HepG2 (cell line): Measurements from ENCODE around the gene PTPRB. TPM values are rescaled to one million over a fixed set of nuclear protein-coding genes. Genes with fewer than 3 reads are reported as not detected.

ENCODE experiments used
- ATAC-seq: fragments of 200-7000 bp; cut with Tn5 transposase; 3 replicates; pipeline ENCODE4 v1.9.1; 2020; ENCODE audit warnings: mild to moderate bottlenecking, moderate library complexity
- BruUV-seq: library from RNA; stranded (reverse); fragments of 400-500 nt; replicated peaks from 2 replicates; lab custom pipeline; 2021; lab: Mats Ljungman, UMichigan
- CTCF ChIA-PET: fragments of 300-600 bp; formaldehyde crosslinking; extraction: SDS; loops from one replicate; lab custom pipeline; 2021; ENCODE audit warnings: low total read pairs, inconsistent platforms, low intra/inter-chr PET ratio; lab: Yijun Ruan, JAX
- POLR2A ChIA-PET: fragments of 350-600 bp; sonication (Branson Sonifier 250); formaldehyde crosslinking; loops from one replicate; lab custom pipeline; 2020; ENCODE audit warnings: antibody characterized with exemption, inconsistent platforms; lab: Yijun Ruan, JAX
- DNase-seq: peaks from one replicate; pipeline ENCODE4 v3.0.0-alpha.2; 2015; ENCODE audit warnings: low spot score
- FAIRE-seq: peaks from 3 replicates; lab custom pipeline; 2011; peaks lifted over from hg19 to GRCh38; lab: Jason Lieb, UNC
- H2AFZ ChIP-seq: one replicate; pipeline ENCODE4 v1.6.1; 2011; ENCODE audit warnings: low read length, inconsistent platforms
- H3K27ac ChIP-seq: fragments of 300-600 bp; 3 replicates; pipeline ENCODE4 v1.8.0; 2011; ENCODE audit warnings: mixed run types, mild to moderate bottlenecking, mixed read lengths, low read length, inconsistent platforms; ENCODE audit not compliant: insufficient read depth; ENCODE audit errors: extremely low read length
- H3K27me3 ChIP-seq, 2 experiments: fragments of 200-600 bp in 1 of 2; 2 replicates in 1 of 2; 3 replicates in 1 of 2; pipeline versions ENCODE4 v1.6.0 to v1.8.0; 2011; ENCODE audit warnings: low read length in 2 of 2, mild to moderate bottlenecking in 2 of 2, moderate library complexity in 2 of 2, inconsistent platforms in 1 of 2; ENCODE audit not compliant: insufficient read depth in 2 of 2, control insufficient read depth in 1 of 2
- H3K36me3 ChIP-seq, 2 experiments: fragments of 200-600 bp in 1 of 2; replicated peaks in 1 of 2; 2 replicates in 1 of 2; 3 replicates in 1 of 2; pipeline versions ENCODE4 v1.5.1 to v1.8.0; 2011; ENCODE audit warnings: low read length in 2 of 2, inconsistent platforms in 1 of 2; ENCODE audit not compliant: insufficient read depth in 2 of 2, control insufficient read depth in 1 of 2
- H3K4me1 ChIP-seq: 2 replicates; pipeline ENCODE4 v1.5.1; 2012; ENCODE audit warnings: low read length, inconsistent platforms; ENCODE audit not compliant: insufficient read depth
- H3K4me2 ChIP-seq: 2 replicates; pipeline ENCODE4 v1.6.0; 2011; ENCODE audit warnings: low read depth, low read length, inconsistent platforms
- H3K4me3 ChIP-seq, 3 experiments: fragments of 200-600 bp in 1 of 3; sonication (generic), shearing (Covaris generic) in 1 of 3; replicated peaks in 1 of 3; 2 replicates each; pipeline ENCODE4 v1.5.1; 2011 to 2016; ENCODE audit warnings: low read length in 3 of 3, inconsistent platforms in 2 of 3, low read depth in 2 of 3, mild to moderate bottlenecking in 2 of 3, control low read depth in 1 of 3, mixed read lengths in 1 of 3; ENCODE audit not compliant: insufficient read depth in 1 of 3
- H3K79me2 ChIP-seq: one replicate; pipeline ENCODE4 v1.6.1; 2011; ENCODE audit warnings: low read length, inconsistent platforms; ENCODE audit not compliant: insufficient read depth
- H3K9ac ChIP-seq: 2 replicates; pipeline ENCODE4 v1.6.0; 2011; ENCODE audit warnings: mild to moderate bottlenecking, low read depth, low read length, inconsistent platforms; ENCODE audit not compliant: insufficient read depth
- H3K9me3 ChIP-seq: 2 replicates; pipeline ENCODE4 v1.5.1; 2012; ENCODE audit warnings: mild to moderate bottlenecking, low read length
- H4K20me1 ChIP-seq: 2 replicates; pipeline ENCODE4 v1.6.0; 2011; ENCODE audit warnings: inconsistent platforms, mild to moderate bottlenecking, low read length, moderate library complexity; ENCODE audit not compliant: insufficient read depth
- NFKB2 ChIP-seq: sonication (generic); formaldehyde crosslinking; IDR thresholded peaks from 2 replicates; pipeline ENCODE4 v1.4.0; 2020; ENCODE audit warnings: missing genetic modification reagents, borderline replicate concordance
- WGBS: methylation state at CpG from one replicate; pipeline ENCODE4 v1.1.6; 2017; ENCODE audit warnings: low lambda C conversion rate; 5-methylcytosine and 5-hydroxymethylcytosine counted together
- in situ Hi-C: cut with HindIII; loops from 2 replicates; pipeline ENCODE4 v1.10.0; 2017; ENCODE audit warnings: low pct_unique_long_range_greater_than_20kb; ENCODE audit not compliant: extremely low pct_ligation_motif_present
- intact Hi-C: fragments of 100-400 bp; cut with micrococcal nuclease; formaldehyde crosslinking; loops from one replicate; pipeline ENCODE4 v1.10.0; 2022; ENCODE audit not compliant: unreplicated experiment
- polyA plus RNA-seq, 8 experiments: library from polyadenylated mRNA; depleted of rRNA in 3 of 8; stranded (reverse) in 7 of 8; unstranded in 1 of 8; fragments of >200 nt; fragmentation: Illumina TruSeq in 4 of 8; extraction: Trizol in 4 of 8; gene quantifications; 2 replicates each; pipeline versions ENCODE4 v1.2.1 to v1.2.3, GENCODE V29; 2011 to 2016; ENCODE audit warnings: low read depth in 4 of 8, missing spikeins in 1 of 8, mixed read lengths in 1 of 8; ENCODE audit not compliant: insufficient read depth in 1 of 8
- total RNA-seq, 5 experiments: library from RNA; depleted of rRNA; stranded (reverse); fragments of >200 nt; fragmentation: Illumina TruSeq; extraction: Trizol; gene quantifications; 2 replicates each; pipeline ENCODE4 v1.2.3, GENCODE V29; 2016; ENCODE audit warnings: low read depth in 1 of 5
- TF ChIP-seq, protein P1 (sequence below), 2 experiments: IDR thresholded peaks; 2 replicates each; pipeline ENCODE4 v1.6.1; 2011 to 2012; ENCODE audit warnings: low read length in 2 of 2, borderline replicate concordance in 1 of 2, low read depth in 1 of 2, mild to moderate bottlenecking in 1 of 2, moderate library complexity in 1 of 2
- TF ChIP-seq, protein P2 (sequence below): sonication (generic); formaldehyde crosslinking; IDR thresholded peaks from 2 replicates; pipeline ENCODE4 v1.4.0; 2020; ENCODE audit warnings: missing genetic modification reagents

The PTPRB gene
- total and polyA plus RNA-seq, 2 of the 13 experiments (the other 11 are each of a cell fraction or from before 2014, with no cell fraction given) = 0.02 to 0.07 TPM

DNA sequence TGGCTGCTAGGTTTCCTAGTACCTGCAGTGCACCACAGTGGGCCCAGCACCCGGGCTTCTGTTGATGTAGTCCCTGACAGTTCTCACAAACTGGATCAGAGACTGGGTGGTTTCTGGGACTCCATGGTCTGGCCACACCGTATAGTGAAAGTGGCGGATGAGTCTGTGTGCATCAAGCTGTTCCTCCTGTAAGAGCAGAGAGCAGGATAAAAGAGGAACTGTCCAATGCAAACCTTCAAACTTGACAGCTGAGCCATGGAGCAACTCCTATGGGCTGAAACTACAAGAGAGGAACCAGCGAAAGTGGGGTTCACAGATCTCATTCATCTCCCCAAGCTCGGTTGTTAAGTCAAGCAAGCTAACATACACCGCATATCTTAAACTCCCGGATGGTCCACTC lies 102.8 kb downstream of the PTPRB start:
- no peaks in the 10 kb centered on the region for H3K79me2 ChIP-seq
- H2AFZ ChIP-seq = no peak overlapping the region
- H3K36me3 ChIP-seq = no peaks in the 10 kb centered on the region
- FAIRE-seq = no peak
- H4K20me1 ChIP-seq = no peaks in the 10 kb centered on the region
- TF ChIP-seq, protein P1, sequence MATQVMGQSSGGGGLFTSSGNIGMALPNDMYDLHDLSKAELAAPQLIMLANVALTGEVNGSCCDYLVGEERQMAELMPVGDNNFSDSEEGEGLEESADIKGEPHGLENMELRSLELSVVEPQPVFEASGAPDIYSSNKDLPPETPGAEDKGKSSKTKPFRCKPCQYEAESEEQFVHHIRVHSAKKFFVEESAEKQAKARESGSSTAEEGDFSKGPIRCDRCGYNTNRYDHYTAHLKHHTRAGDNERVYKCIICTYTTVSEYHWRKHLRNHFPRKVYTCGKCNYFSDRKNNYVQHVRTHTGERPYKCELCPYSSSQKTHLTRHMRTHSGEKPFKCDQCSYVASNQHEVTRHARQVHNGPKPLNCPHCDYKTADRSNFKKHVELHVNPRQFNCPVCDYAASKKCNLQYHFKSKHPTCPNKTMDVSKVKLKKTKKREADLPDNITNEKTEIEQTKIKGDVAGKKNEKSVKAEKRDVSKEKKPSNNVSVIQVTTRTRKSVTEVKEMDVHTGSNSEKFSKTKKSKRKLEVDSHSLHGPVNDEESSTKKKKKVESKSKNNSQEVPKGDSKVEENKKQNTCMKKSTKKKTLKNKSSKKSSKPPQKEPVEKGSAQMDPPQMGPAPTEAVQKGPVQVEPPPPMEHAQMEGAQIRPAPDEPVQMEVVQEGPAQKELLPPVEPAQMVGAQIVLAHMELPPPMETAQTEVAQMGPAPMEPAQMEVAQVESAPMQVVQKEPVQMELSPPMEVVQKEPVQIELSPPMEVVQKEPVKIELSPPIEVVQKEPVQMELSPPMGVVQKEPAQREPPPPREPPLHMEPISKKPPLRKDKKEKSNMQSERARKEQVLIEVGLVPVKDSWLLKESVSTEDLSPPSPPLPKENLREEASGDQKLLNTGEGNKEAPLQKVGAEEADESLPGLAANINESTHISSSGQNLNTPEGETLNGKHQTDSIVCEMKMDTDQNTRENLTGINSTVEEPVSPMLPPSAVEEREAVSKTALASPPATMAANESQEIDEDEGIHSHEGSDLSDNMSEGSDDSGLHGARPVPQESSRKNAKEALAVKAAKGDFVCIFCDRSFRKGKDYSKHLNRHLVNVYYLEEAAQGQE (IDR thresholded peaks at IDR 0.05; ENCODE audit: borderline replicate concordance in 1 of 2, low read depth in 1 of 2, low read length in 2 of 2) = peak in 1 of 2 experiments; percentile 63; a peak in 1 of 4 replicates
- TF ChIP-seq NFKB2 (CRISPR knock-in tag) = no peak
- TF ChIP-seq, protein P2, sequence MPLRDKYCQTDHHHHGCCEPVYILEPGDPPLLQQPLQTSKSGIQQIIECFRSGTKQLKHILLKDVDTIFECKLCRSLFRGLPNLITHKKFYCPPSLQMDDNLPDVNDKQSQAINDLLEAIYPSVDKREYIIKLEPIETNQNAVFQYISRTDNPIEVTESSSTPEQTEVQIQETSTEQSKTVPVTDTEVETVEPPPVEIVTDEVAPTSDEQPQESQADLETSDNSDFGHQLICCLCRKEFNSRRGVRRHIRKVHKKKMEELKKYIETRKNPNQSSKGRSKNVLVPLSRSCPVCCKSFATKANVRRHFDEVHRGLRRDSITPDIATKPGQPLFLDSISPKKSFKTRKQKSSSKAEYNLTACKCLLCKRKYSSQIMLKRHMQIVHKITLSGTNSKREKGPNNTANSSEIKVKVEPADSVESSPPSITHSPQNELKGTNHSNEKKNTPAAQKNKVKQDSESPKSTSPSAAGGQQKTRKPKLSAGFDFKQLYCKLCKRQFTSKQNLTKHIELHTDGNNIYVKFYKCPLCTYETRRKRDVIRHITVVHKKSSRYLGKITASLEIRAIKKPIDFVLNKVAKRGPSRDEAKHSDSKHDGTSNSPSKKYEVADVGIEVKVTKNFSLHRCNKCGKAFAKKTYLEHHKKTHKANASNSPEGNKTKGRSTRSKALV (CRISPR knock-in tag) = no peak
- no peak overlapping the region for H3K27ac ChIP-seq
- ATAC-seq = no peak
- 50% methylated on average over 3 of the region's 7 CpGs for WGBS
- H3K27me3 ChIP-seq = no peaks in the 10 kb centered on the region
- ChIA-PET POLR2A (no interaction called here), CTCF (no interaction called here)
- in situ Hi-C loops = no loop called here
- no peak for DNase-seq
- BruUV-seq = no TSS peak
- no peak overlapping the region for H3K4me3 ChIP-seq
- intact Hi-C loops = no loop called here
- H3K9ac ChIP-seq = no peak overlapping the region
- no peak overlapping the region for H3K4me2 ChIP-seq
- H3K9me3 ChIP-seq = no peaks in the 10 kb centered on the region
- H3K4me1 ChIP-seq = peaks cover 15% of the 10 kb centered on the region
